HepG2 (cell line): Measurements from ENCODE around the gene MIB2. TPM values are rescaled to one million over a fixed set of nuclear protein-coding genes. Genes with fewer than 3 reads are reported as not detected.

ENCODE experiments used
- ATAC-seq: fragments of 200-7000 bp; cut with Tn5 transposase; 3 replicates; pipeline ENCODE4 v1.9.1; 2020; ENCODE audit warnings: mild to moderate bottlenecking, moderate library complexity
- BruUV-seq: library from RNA; stranded (reverse); fragments of 400-500 nt; replicated peaks from 2 replicates; lab custom pipeline; 2021; lab: Mats Ljungman, UMichigan
- CTCF ChIA-PET: fragments of 300-600 bp; formaldehyde crosslinking; extraction: SDS; loops from one replicate; lab custom pipeline; 2021; ENCODE audit warnings: low total read pairs, inconsistent platforms, low intra/inter-chr PET ratio; lab: Yijun Ruan, JAX
- POLR2A ChIA-PET: fragments of 350-600 bp; sonication (Branson Sonifier 250); formaldehyde crosslinking; loops from one replicate; lab custom pipeline; 2020; ENCODE audit warnings: antibody characterized with exemption, inconsistent platforms; lab: Yijun Ruan, JAX
- DNase-seq: peaks from one replicate; pipeline ENCODE4 v3.0.0-alpha.2; 2015; ENCODE audit warnings: low spot score
- FAIRE-seq: peaks from 3 replicates; lab custom pipeline; 2011; peaks lifted over from hg19 to GRCh38; lab: Jason Lieb, UNC
- H2AFZ ChIP-seq: one replicate; pipeline ENCODE4 v1.6.1; 2011; ENCODE audit warnings: low read length, inconsistent platforms
- H3K27ac ChIP-seq: fragments of 300-600 bp; 3 replicates; pipeline ENCODE4 v1.8.0; 2011; ENCODE audit warnings: mixed run types, mild to moderate bottlenecking, mixed read lengths, low read length, inconsistent platforms; ENCODE audit not compliant: insufficient read depth; ENCODE audit errors: extremely low read length
- H3K27me3 ChIP-seq, 2 experiments: fragments of 200-600 bp in 1 of 2; 2 replicates in 1 of 2; 3 replicates in 1 of 2; pipeline versions ENCODE4 v1.6.0 to v1.8.0; 2011; ENCODE audit warnings: low read length in 2 of 2, mild to moderate bottlenecking in 2 of 2, moderate library complexity in 2 of 2, inconsistent platforms in 1 of 2; ENCODE audit not compliant: insufficient read depth in 2 of 2, control insufficient read depth in 1 of 2
- H3K36me3 ChIP-seq, 2 experiments: fragments of 200-600 bp in 1 of 2; replicated peaks in 1 of 2; 2 replicates in 1 of 2; 3 replicates in 1 of 2; pipeline versions ENCODE4 v1.5.1 to v1.8.0; 2011; ENCODE audit warnings: low read length in 2 of 2, inconsistent platforms in 1 of 2; ENCODE audit not compliant: insufficient read depth in 2 of 2, control insufficient read depth in 1 of 2
- H3K4me1 ChIP-seq: 2 replicates; pipeline ENCODE4 v1.5.1; 2012; ENCODE audit warnings: low read length, inconsistent platforms; ENCODE audit not compliant: insufficient read depth
- H3K4me2 ChIP-seq: 2 replicates; pipeline ENCODE4 v1.6.0; 2011; ENCODE audit warnings: low read depth, low read length, inconsistent platforms
- H3K4me3 ChIP-seq, 3 experiments: fragments of 200-600 bp in 1 of 3; sonication (generic), shearing (Covaris generic) in 1 of 3; replicated peaks in 1 of 3; 2 replicates each; pipeline ENCODE4 v1.5.1; 2011 to 2016; ENCODE audit warnings: low read length in 3 of 3, inconsistent platforms in 2 of 3, low read depth in 2 of 3, mild to moderate bottlenecking in 2 of 3, control low read depth in 1 of 3, mixed read lengths in 1 of 3; ENCODE audit not compliant: insufficient read depth in 1 of 3
- H3K79me2 ChIP-seq: one replicate; pipeline ENCODE4 v1.6.1; 2011; ENCODE audit warnings: low read length, inconsistent platforms; ENCODE audit not compliant: insufficient read depth
- H3K9ac ChIP-seq: 2 replicates; pipeline ENCODE4 v1.6.0; 2011; ENCODE audit warnings: mild to moderate bottlenecking, low read depth, low read length, inconsistent platforms; ENCODE audit not compliant: insufficient read depth
- H3K9me3 ChIP-seq: 2 replicates; pipeline ENCODE4 v1.5.1; 2012; ENCODE audit warnings: mild to moderate bottlenecking, low read length
- H4K20me1 ChIP-seq: 2 replicates; pipeline ENCODE4 v1.6.0; 2011; ENCODE audit warnings: inconsistent platforms, mild to moderate bottlenecking, low read length, moderate library complexity; ENCODE audit not compliant: insufficient read depth
- DMAP1 ChIP-seq: IDR thresholded peaks from 2 replicates; pipeline ENCODE4 v1.6.1; 2016
- FOXK2 ChIP-seq: fragments of 450-650 bp; IDR thresholded peaks from 2 replicates; pipeline ENCODE4 v1.6.1; 2016
- KLF11 ChIP-seq: IDR thresholded peaks from 2 replicates; pipeline ENCODE4 v1.6.1; 2016; ENCODE audit warnings: missing compliant biosample characterization
- KLF6 ChIP-seq: IDR thresholded peaks from 2 replicates; pipeline ENCODE4 v1.8.0; 2016; ENCODE audit warnings: missing biosample characterization, missing genetic modification reagents
- NPAS2 ChIP-seq: sonication (generic); formaldehyde crosslinking; IDR thresholded peaks from 2 replicates; pipeline ENCODE4 v1.8.0; 2022; ENCODE audit warnings: mild to moderate bottlenecking, missing genetic modification reagents, borderline replicate concordance
- NR2C2 ChIP-seq: sonication (generic); formaldehyde crosslinking; IDR thresholded peaks from 2 replicates; pipeline ENCODE4 v1.4.0; 2020; ENCODE audit warnings: missing genetic modification reagents, mild to moderate bottlenecking, moderate library complexity, borderline replicate concordance
- POLR2AphosphoS5 ChIP-seq: IDR thresholded peaks from 2 replicates; pipeline ENCODE4 v1.6.1; 2012; ENCODE audit warnings: low read depth, low read length
- RELA ChIP-seq: sonication (generic); formaldehyde crosslinking; IDR thresholded peaks from 2 replicates; pipeline ENCODE4 v1.4.0; 2020; ENCODE audit warnings: missing genetic modification reagents
- SKI ChIP-seq: fragments of 450-650 bp; IDR thresholded peaks from one replicate; pipeline ENCODE4 v1.6.1; 2018; ENCODE audit warnings: mild to moderate bottlenecking; ENCODE audit not compliant: partially characterized antibody
- STAG1 ChIP-seq: sonication (generic); formaldehyde crosslinking; IDR thresholded peaks from 2 replicates; pipeline ENCODE4 v1.4.0; 2020; ENCODE audit warnings: missing genetic modification reagents
- U2AF1 ChIP-seq: fragments of 200-400 bp; formaldehyde crosslinking; optimal IDR thresholded peaks from 2 replicates; pipeline ENCODE3; 2017; ENCODE audit warnings: mild to moderate bottlenecking, low read depth, low read length
- ZNF605 ChIP-seq: sonication (generic); formaldehyde crosslinking; IDR thresholded peaks from 2 replicates; pipeline ENCODE4 v1.8.0; 2022; ENCODE audit warnings: mild to moderate bottlenecking, missing genetic modification reagents
- ZNF674 ChIP-seq: sonication (generic); formaldehyde crosslinking; IDR thresholded peaks from 2 replicates; pipeline ENCODE4 v1.5.0; 2020; ENCODE audit warnings: low read depth, mild to moderate bottlenecking, missing genetic modification reagents
- ZSCAN9 ChIP-seq: IDR thresholded peaks from 2 replicates; pipeline ENCODE4 v1.6.1; 2016; ENCODE audit warnings: borderline replicate concordance
- WGBS: methylation state at CpG from one replicate; pipeline ENCODE4 v1.1.6; 2017; ENCODE audit warnings: low lambda C conversion rate; 5-methylcytosine and 5-hydroxymethylcytosine counted together
- in situ Hi-C: cut with HindIII; loops from 2 replicates; pipeline ENCODE4 v1.10.0; 2017; ENCODE audit warnings: low pct_unique_long_range_greater_than_20kb; ENCODE audit not compliant: extremely low pct_ligation_motif_present
- intact Hi-C: fragments of 100-400 bp; cut with micrococcal nuclease; formaldehyde crosslinking; loops from one replicate; pipeline ENCODE4 v1.10.0; 2022; ENCODE audit not compliant: unreplicated experiment
- polyA plus RNA-seq, 8 experiments: library from polyadenylated mRNA; depleted of rRNA in 3 of 8; stranded (reverse) in 7 of 8; unstranded in 1 of 8; fragments of >200 nt; fragmentation: Illumina TruSeq in 4 of 8; extraction: Trizol in 4 of 8; gene quantifications; 2 replicates each; pipeline versions ENCODE4 v1.2.1 to v1.2.3, GENCODE V29; 2011 to 2016; ENCODE audit warnings: low read depth in 4 of 8, missing spikeins in 1 of 8, mixed read lengths in 1 of 8; ENCODE audit not compliant: insufficient read depth in 1 of 8
- total RNA-seq, 5 experiments: library from RNA; depleted of rRNA; stranded (reverse); fragments of >200 nt; fragmentation: Illumina TruSeq; extraction: Trizol; gene quantifications; 2 replicates each; pipeline ENCODE4 v1.2.3, GENCODE V29; 2016; ENCODE audit warnings: low read depth in 1 of 5
- TF ChIP-seq, protein P1 (sequence below), 2 experiments: sonication (generic) in 1 of 2; formaldehyde crosslinking in 1 of 2; IDR thresholded peaks; 2 replicates each; pipeline versions ENCODE4 v1.4.0 to v1.6.1; 2016 to 2020; ENCODE audit warnings: borderline replicate concordance in 1 of 2, low read depth in 1 of 2, mild to moderate bottlenecking in 1 of 2, missing genetic modification reagents in 1 of 2

MIB2 gene
- total and polyA plus RNA-seq, 2 of the 13 experiments (the other 11 are each of a cell fraction or from before 2014, with no cell fraction given), result 19.9 to 30.4 TPM

DNA sequence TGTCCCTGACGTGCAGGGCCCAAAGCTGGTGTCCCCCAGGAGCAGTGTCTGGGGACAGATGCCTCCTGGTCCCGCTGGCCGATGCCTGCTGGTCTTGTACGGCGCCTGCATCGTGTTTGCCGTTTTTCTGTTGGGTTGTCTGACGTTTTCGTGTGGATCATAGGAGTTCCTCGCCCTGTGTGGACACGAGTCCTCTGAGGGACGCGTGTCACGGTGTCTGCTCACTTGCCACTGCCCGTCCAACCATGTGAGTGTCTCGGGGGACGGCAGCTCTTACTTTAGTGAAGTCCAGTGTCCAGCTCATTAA, 7.4 kb downstream of the MIB2 start:
- BruUV-seq, result no TSS peak
- DNase-seq (no peak), ATAC-seq (no peak), FAIRE-seq (no peak)
- Histone ChIP-seq H3K27ac (no peak overlapping the region), H3K4me2 (no peak overlapping the region), H3K4me1 (0 out of 2 replicates have a peak, but pooled peaks cover under 1% of the 10 kb centered on the region), H4K20me1 (no peaks in the 10 kb centered on the region), H2AFZ (no peak overlapping the region), H3K9ac (no peak overlapping the region), H3K79me2 (peaks cover under 1% of the 10 kb centered on the region), H3K4me3 (no peak overlapping the region), H3K36me3 (peaks cover 1 to 9% of the 10 kb centered on the region in 2 experiments; a peak in 2 of 5 replicates), H3K27me3 (no peaks in the 10 kb centered on the region), H3K9me3 (no peaks in the 10 kb centered on the region)
- CTCF ChIA-PET, result no interaction called here
- TF ChIP-seq SKI (no peak), NR2C2 (CRISPR knock-in tag) (no peak), DMAP1 (no peak), RELA (no peak), ZNF605 (CRISPR knock-in tag) (no peak), NPAS2 (CRISPR knock-in tag) (no peak), ZSCAN9 (CRISPR knock-in tag) (no peak), KLF11 (CRISPR knock-in tag) (no peak), U2AF1 (no peak), ZNF674 (CRISPR knock-in tag) (no peak), FOXK2 (no peak), STAG1 (no peak), POLR2AphosphoS5 (no peak), KLF6 (CRISPR knock-in tag) (no peak)
- TF ChIP-seq, protein P1, sequence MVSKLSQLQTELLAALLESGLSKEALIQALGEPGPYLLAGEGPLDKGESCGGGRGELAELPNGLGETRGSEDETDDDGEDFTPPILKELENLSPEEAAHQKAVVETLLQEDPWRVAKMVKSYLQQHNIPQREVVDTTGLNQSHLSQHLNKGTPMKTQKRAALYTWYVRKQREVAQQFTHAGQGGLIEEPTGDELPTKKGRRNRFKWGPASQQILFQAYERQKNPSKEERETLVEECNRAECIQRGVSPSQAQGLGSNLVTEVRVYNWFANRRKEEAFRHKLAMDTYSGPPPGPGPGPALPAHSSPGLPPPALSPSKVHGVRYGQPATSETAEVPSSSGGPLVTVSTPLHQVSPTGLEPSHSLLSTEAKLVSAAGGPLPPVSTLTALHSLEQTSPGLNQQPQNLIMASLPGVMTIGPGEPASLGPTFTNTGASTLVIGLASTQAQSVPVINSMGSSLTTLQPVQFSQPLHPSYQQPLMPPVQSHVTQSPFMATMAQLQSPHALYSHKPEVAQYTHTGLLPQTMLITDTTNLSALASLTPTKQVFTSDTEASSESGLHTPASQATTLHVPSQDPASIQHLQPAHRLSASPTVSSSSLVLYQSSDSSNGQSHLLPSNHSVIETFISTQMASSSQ (IDR thresholded peaks at IDR 0.05; ENCODE audit: low read depth), result no peak
- TF ChIP-seq, protein P1 (CRISPR knock-in tag; IDR thresholded peaks at IDR 0.05; ENCODE audit: borderline replicate concordance), result no peak
- POLR2A ChIA-PET, result no interaction called here
- intact Hi-C loops (no loop called here), in situ Hi-C loops (no loop called here)
- WGBS, result 91% methylated on average over 17 of the region's 17 CpGs
